T-helper 2 cell (primary cell): ENCODE results near the gene CLBA1.

Source experiments
- DNase-seq, 5 experiments: peaks; one replicate each; pipeline versions ENCODE4 v3.0.0 to v3.0.0-alpha.2; 2012 to 2022

Gene CLBA1

DNA sequence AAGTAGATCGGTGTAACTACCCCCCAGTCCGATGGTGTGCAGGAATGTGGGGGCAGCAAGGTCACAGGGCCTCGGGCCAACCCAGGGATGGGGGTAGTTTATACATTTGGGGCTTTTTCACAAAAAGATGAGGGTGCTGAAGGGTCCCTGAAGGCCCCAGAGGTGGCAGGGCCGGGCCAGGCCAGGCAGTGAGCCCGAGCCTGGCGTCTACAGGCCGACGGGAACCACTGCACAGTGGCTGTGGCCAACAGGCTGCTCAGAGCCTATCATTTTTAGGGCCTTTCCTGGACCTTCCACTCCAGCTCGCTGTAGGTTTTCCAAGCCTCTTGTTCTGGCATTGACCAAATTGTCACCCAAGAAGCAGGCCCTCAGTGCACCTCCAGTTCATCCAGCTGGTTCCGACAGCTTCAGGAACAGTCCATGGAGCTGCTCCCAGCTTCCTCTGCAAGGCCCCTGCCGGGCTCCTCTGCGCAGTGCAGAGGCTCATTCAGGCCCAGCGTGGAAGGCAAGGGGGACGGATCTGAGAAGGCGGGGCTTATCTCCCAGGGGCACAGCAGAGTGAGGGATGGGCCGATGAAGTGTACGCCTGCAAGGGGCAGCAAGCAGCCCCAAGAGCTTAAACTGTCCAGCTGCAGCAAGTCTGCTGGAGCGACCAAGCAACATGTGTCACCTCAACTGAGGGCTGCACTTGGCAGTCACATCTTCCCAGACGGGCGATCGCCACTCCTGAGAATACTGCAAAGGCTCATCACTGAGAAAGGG is 21.4 kb downstream of the CLBA1 start:
- DNase-seq = no peak

DNA sequence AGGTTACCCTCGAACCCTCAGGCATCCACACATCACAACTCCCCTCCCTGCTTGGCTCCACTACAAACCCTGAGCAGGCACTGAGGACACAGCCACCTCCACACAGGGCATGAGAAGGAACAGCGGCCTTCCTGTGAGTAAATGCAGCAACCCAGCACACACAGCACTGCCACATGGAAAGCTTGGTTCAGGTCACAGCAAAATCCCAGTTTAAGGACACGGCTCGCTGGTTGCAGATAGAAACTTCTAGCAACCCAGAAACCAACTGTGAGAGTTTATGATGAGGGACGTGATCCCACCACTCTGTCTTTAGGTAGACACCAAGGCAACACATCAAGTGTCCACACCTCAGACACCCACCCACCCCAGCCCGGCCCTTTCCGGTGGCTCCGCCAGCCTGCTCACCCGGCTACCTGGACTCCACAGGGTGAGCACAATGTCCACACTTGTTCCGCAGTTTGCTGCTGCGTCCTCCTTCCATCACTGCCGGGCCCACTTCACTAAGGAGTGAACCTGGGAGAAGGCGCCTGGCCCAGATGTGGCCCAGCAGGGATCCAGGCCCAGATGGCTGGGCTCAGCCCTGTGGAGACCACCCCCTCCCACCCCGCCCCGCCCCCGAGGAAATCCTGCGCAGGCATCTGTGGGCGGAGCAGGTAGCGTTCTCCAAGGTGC is 22.1 kb downstream of the CLBA1 start:
- no peak for DNase-seq

DNA sequence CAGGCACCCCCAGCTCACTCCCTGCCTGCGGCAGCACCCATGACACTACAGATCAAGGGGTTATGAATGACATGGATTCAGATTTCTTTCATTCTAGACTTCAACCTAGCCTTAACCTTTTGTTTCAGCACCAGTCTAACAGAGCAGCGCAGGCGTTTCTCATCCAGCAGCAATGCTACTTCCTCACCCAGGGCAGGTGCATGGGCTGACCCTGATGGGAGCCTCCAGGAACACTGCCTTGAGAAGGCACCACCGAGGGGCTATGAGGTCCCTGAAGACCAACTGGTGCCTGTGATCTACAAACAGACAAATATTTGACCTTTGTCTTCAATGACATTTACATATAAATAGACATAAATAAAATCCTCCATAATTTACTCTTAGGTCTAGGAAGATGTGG is 24.5 kb downstream of the CLBA1 start:
- DNase-seq = no peak

DNA sequence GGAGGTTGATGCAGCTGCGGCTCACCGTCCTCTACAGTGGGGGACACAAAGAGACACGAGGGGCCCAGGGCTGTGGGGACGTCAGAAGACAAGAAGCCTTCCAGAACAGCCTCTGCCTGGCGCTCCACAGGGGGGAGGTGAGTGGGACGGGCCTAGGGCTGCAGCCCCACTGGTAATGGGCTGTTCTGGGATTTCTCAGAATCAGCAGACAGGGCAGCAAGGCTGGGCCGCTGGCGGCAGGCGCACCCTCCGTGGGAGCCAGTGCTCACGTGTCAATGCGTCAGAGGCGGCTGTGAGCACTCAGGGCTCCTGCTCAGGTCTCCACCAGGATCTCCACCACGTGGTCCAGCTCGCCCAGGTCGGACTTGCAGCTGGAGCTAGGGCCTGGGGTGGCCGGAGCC is 25.3 kb downstream of the CLBA1 start:
- DNase-seq = no peak

DNA sequence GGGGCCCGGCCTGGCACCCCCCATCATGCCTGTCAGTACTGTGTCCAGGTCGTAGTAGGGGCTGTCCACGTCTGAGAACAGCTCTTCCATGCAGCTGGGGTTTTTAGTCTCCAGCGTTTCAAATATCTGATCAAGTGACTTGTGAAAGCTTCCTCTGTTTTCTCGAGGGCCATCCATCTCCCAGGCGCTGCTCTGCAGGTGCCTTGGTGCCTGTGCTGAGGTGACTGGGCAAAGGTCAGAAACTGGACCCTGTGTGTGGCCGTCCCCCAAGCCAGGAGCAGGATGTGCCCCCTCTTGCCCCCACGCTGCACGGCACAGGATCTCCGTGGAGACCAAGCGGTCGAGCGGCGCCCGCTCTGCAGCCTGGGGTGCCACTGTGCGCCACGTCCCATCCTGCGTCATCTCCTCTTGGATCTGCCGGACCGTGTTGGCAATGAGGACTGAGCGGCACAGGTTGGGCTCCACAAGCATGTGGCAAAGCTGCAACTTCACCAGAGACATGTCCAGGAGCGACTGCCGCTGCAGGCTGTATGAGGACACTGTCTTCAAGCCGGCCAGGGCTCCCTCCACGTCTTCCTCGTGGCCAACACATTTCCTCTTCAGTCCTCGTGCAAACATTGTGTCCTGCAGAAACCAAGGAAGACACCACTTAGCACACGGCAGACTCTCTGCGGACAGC is 25.9 kb downstream of the CLBA1 start:
- no peak for DNase-seq

DNA sequence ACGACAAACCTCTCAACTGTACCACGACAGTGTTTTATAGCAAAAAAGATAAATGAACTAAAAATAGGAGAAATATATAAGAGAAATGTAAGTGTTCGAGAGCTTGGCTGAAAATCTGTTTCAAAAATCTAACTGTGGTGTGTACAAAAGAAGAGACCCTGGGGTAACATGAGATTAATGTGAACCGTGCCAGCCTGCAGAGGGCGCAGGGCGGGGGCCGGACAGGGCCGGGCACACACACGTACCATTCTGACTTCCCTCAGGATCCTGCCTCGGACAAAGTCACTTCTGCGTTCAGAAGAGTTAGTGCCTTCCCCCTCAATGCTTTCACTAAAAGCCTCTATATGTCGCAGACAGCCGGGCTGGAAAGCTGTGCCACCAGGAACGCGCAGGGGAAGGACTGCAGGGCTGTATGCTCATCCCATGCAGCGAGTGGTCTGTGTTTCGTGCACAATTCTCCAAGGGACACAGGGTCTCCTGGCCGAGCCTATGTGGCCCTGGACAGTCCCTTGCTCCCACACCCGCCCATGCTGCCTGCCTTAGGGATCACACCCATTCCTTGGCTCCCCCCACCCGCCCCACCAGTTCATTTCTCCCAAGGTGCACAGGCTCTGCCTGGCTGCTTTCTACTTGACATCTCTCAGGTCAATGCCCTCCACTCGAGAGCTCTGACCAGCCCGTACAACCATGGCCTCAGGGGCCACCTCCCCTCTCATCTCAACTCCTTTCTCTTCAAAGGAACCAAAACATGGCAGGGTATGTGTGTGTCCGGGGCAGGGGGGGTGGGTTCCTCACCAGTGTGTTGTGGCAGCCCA is 26.8 kb downstream of the CLBA1 start:
- DNase-seq = no peak

DNA sequence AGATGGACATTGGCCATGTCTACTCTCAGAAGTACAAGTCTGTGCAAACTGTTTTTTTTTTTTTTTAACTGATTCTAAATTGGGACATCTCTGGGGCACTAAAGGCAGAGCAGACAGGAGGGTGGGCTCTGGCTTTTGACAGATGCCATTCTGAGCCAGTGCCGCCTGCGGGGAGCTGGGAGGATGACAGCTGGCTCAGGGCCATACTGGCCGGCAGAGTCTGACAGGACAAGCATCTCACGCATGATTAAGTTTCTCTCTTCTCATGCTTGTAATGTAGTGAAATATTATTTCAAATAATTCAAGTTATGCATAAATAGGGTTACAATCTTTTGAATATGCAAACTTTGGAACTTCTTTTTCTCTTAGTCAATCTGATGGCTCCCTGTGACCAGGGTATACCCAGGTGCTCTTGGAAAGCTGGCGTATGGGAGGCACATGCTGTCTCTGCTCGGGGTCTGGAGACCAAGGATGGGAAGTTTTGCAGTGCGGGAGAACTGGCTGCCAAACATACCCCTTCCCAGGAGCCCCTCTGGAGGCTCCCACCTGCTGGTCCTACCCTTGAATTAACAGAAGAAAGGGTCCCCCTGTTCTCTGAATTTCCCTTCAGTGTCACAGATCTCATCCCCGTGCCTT is 27.7 kb downstream of the CLBA1 start:
- DNase-seq = no peak

DNA sequence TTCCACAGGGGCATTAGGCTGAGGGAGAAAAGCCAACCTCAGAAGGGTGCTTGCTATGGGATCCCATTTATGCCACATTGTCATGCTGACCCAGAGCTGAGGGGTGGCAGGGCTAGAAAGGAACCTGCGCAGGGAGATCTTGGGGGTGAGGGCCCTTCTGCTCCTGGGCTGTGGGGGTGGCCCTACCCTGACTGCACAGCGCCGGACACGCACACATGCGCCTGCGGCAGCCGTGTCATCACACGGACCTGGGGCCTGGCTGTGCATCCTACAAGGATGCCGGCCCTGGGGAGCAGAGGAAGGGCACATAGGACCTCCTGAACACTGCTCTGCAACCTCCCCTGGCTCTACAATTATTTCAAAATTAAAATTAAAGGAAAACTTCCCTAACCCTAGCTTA is 28.4 kb downstream of the CLBA1 start:
- DNase-seq = no peak

DNA sequence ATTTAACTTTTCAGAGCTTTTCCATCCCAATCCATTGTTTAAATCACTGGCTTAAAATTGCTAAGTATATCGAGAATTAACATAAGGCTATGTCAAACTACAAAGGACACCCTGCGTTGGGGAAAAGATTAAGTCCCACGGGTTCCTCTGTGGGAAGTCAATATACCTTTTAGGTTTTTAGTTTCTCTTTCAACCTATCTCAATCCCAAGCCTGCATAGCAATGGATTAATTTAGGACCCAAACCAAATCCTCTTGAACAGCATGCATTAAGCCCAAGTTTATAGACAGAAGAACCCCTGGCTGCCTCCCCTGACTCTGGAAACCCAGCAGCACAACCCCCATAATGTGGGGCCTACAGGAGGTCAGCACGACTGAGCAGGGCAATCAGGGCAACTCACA is 29.0 kb downstream of the CLBA1 start:
- DNase-seq = no peak

DNA sequence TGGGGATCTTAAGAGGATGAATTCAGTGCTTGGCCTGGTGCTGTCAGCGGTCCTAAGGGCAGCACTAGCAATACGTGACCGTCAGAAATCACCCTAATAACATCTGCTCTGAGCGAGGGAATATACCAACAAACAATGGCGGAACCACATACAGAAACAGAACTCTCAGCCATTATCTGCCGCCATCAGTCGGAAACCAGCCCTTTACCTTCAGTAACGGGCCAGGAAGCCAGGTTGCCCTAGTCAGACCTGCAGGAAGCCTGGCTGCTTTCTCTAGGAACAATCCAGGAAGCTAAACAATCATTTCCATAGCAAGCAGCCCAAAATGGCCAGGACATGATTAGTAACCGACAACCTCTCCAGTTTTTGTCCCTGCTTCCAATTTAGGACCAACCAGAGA is 29.7 kb downstream of the CLBA1 start:
- peak in 1 of 5 experiments; percentile 30 for DNase-seq

DNA sequence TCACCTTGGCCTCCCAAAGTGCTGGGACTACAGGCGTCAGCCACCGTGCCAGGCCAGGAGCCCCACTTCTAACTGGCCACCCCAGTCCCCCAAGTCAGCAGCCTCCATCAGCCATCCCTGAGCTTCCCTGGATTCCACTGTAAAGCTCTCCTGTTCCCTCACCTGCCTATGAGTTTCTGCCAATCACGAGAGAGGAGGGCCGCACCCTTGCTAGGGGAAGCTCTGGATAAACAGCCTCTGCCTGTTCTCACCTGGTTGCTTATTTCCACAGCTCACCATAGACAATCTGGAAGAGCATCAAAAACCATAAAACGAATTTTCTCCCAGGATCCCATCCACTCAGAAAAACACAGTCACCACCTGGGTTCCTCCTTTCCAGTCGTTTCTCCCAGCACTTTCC is 30.3 kb downstream of the CLBA1 start:
- DNase-seq = no peak

DNA sequence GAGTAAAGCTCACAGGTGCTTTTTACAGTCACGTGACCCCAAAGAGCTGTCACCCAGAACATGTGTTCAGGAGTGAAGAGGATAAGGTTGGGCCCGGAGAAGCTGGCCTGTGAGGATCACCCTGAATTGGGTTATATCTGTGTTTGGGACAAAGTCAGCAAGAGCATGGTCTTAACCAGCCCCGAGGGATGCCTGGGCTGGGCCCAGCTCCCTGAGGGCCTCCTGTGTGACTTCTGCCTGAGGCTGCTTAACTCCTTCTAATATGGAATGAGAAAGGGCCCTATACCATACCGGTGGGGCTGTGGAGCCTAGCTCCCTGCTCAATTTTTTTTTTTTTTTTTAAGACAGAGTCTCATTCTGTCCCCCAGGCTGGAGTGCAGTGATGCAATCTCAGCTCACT is 32.8 kb downstream of the CLBA1 start:
- DNase-seq = no peak

DNA sequence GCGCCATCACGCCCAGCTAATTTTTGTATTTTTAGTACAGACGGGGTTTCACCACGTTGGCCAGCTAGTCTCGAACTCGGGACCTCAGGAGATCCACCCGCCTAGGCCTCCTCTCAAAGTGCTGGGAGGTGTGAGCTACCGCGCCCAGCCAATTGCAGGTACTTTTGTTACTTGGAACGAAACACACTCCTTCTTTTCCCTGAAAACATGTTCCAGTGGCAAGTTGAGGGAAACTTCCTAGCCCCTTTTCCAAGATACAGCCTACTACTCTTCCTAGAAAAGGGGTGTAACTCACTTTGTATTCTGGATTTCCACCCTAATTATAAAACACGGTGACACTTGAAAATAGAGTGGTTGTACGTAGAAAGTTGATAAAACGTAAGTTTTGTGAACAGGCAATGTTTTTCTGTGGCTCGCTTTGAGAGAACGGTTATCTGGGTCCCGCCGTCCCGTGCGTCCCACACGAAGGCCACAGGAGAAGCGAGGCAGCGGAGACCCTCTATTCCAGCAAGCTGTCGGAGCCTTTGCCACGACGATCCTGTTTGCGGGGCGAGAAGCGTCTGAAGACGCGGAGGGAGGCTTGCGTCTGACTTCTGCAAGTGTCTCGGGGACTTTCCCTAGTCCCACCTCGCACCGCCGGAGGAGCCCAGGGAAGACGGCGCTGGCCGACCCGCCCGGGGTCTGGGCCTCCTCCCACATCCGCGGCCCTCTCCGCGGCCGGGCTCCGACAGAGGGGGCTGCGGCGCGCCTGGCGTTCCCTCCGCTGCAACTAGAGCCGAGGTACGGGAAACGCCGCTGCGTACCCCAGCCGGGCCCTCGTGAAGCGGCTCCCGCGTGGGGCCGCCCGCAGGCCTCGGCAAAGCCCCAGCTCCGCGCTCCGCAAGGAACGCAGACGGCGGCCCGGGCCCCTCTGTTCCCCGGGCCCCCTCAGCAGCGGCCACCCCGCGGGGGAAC is 34.5 kb downstream of the CLBA1 start:
- DNase-seq = peak; percentile 35 to 74 (median 61)

DNA sequence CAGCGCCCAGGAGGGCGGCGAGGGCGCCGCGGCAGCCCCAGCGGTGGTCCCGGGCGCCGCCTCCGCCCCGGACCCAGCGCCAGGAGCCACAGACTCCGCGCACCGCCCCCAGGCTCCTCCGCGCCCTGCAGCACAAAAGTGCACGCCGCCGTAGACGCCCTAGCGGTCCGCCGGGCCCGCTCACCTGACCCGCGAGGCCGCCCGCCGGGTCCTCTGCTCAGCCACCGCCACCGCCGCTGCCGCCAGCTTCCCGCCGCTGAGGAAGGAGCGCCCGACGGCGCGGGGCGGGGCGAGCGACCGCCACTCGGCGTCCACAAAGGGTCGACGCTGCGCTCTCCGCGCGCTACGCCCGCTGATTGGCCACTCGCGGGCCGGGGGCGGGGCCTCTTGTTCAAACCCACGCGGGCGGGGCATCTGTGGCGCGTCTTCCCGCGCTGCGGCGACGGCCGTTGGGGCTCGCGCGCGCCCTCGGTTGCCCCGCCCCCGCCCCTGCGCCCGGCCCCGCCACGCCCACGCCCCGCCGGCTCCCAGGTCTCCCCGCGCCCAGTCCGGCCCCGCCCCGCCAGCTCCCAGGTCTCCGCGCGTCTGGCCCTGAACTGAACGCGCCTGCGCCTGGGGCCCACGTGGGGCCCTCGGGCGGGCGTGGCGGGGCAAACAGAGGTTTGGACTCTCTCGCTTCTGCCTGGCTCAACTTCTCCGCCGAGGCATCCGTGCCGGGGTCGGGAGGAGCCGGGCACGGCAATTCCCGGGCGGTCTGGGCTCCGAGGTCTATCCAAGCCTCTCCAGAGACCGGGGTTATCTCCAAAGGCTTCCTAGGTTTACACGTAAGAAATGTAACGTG is 35.4 kb downstream of the CLBA1 start, which contains the start of gene CDCA4:
TSS of gene CDCA4 (minus strand) at position 269 of the 841 bp plus-strand sequence. CDS start 9,154 bp downstream, outside the sequence.
- DNase-seq = peak; percentile 95 to 98 (median 97)

DNA sequence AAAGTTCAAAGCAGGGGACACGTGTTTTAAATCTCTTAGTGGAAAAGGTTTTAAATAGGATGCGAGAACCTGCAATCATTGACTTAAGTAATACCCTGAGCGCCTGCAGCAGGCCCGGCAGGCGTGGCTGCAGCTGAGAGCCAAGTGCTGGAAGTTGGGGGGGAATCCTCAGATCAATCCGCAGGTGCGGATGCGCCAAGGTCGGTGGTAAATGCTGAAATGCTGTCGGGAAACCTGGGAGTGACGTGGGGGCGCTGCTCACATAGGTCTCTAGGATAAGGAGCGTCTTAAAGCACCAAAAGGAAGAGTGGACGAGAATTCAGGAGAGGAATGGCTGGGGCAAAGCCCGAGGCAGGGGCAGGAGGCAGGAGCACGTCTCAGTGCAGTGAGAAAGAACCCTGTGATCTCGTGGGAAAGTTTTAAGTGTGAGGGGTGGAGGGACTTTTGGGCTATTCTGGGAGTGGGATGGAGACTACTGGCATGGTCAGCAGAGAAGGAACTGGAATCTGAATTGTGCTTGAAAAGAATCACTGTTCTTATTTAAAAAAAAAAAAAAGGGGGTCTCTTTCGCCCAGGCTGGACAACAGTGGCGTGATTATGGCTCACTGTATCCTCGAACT is 36.2 kb downstream of the CLBA1 start:
- peak in 2 of 5 experiments; percentile 16 to 54 for DNase-seq

DNA sequence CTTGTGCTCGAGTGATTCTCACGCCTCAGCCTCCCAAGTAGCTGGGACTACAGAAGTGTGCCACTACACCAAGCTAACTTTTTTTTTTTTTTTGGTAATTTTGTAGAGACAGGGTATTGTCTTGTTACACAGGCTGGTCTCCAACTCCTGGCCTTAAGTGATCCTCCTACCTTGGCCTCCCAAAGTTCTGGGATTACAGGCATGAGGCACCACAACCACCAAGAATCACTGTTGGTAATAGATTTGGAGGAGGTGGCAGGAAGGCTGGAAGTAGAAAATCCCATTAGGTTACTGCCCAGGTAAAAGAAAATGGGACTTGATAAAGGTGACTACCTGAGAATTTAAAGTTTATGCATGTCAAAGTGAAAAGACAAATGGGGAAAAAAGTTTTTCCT is 36.7 kb downstream of the CLBA1 start:
- no peak for DNase-seq

DNA sequence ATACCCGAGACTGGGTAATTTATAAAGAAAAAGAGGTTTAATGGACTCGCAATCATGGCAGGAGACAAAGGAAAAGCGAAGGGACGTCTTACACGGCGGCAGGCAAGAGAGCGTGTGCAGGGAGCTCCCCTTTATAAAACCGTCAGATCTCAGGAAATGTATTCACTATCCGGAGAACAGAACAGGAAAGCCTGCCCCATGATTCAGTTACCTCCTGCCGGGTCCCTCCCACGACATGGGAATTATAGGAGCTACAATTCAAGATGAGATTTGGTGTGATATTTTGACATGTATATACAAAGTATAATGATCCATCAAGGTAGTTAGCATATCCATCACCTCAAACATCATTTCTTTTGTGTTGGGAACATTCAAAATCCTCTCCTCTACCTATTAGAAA is 37.6 kb downstream of the CLBA1 start:
- DNase-seq = no peak

DNA sequence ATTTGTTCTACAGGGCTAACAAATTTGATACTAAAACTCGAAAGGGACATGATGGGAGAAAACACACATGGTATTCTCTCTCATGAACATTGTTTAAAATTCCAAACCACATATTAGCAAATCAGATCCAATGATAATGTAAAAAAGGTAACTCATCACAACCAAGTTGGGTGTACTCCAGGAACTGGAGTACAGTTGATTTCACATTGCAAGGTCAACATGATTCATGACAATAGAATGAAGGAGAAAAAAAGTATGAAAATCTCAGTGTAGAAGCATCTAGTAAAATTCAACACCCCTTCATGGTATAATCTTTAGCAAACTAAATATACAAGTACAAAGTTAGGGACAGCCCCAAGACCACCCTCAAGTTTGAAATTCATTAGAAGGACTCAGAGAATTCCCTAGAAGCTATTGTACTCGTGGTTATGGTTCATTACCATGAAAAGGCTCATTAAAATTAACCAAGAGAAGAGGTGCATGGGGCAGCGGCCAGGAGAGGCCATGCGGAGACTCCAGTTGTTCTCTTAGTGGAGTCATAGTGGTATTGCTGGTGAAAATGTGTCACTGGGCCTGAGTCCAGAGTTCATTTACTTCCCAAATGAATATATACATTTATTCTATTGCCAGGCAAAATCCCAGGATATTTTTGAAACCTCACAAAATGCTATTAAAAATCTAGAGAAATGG is 38.3 kb downstream of the CLBA1 start:
- DNase-seq = no peak

DNA sequence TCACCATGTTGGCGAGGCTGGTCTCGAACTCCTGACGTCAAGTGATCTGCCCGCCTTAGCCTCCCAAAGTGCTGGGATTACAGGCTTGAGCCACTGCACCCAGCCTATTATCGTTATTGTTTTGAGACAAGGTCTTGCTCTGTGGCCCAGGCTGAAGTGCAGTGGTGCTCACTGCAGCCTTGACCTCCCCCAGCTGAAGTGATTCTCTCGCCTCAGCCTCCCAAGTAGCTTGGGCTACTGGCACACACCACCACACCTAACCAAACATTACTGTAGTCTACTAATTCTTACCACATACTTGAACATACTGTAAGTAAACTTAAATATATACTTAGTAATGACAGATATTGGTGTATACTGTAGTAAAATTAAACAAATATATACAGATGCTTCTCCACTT is 39.8 kb downstream of the CLBA1 start:
- DNase-seq = no peak
